Lower leg skin (tissue), 3 donors: ENCODE measurements around the gene KSR2.

Experiments
- CTCF ChIP-seq, 3 donors: fragments of 450-650 bp; IDR thresholded peaks; one replicate each; pipeline ENCODE4 v1.5.1; 2016; ENCODE audit warnings: antibody characterized with exemption in 3 of 3, mild to moderate bottlenecking in 3 of 3, moderate library complexity in 2 of 3
- POLR2A ChIP-seq, 2 donors: fragments of 450-650 bp; IDR thresholded peaks; one replicate each; pipeline ENCODE4 v1.6.1; 2016 to 2017; ENCODE audit warnings: antibody characterized with exemption in 2 of 2, mild to moderate bottlenecking in 1 of 2, moderate library complexity in 1 of 2

GRCh38 chr12:117593815-117594400, 374.9 kb downstream of the KSR2 start:
- TF ChIP-seq POLR2A (IDR thresholded peaks at IDR 0.05) (no peak), CTCF (IDR thresholded peaks at IDR 0.05) (no peak)
